ENCODE results near the gene PLAGL1.

The PLAGL1 gene

DNA sequence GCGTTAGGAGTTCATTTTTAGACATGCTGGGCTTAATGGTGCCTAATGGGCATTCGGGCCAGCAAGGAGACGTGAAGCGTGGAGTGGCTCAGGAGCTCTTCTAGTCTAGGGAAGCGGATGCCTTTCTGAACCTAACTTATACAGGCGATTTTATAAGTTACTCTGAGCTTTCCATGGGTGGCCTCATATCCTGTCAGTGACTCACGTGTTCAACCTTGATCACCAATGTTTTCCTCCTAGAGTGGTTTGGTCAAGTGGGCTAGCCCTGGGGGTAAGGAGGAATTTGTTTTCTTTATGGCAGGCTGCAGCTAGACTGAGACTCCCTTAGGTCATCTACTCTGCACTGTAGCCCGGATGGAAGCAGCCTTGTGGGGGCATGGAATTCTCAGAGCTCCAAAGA lies 52.1 kb downstream of the PLAGL1 start:
- H3K27ac ChIP-seq, result no peak overlapping the region
- TF ChIP-seq, protein P1, sequence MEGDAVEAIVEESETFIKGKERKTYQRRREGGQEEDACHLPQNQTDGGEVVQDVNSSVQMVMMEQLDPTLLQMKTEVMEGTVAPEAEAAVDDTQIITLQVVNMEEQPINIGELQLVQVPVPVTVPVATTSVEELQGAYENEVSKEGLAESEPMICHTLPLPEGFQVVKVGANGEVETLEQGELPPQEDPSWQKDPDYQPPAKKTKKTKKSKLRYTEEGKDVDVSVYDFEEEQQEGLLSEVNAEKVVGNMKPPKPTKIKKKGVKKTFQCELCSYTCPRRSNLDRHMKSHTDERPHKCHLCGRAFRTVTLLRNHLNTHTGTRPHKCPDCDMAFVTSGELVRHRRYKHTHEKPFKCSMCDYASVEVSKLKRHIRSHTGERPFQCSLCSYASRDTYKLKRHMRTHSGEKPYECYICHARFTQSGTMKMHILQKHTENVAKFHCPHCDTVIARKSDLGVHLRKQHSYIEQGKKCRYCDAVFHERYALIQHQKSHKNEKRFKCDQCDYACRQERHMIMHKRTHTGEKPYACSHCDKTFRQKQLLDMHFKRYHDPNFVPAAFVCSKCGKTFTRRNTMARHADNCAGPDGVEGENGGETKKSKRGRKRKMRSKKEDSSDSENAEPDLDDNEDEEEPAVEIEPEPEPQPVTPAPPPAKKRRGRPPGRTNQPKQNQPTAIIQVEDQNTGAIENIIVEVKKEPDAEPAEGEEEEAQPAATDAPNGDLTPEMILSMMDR (conservative IDR thresholded peaks at IDR 0.05), result no peak

DNA sequence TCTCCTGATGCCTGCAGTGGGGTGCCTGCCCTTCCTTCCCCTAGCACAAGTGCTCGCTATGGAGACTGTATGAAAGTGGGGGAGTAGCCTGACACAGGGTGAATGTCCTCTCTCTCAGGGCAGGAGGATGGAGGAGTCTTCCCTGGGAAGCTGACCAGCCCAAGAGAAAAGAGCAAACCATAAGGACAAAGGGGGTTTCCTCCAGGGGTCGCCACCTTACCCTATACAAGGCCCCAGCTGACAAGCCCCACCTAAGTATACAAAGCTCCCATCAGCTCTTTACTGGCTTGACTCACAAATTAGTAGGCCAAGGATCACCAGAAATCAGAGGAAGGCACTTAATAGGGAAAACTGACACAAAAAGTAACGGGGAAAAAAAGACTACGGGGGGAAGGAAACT lies 54.1 kb downstream of the PLAGL1 start:
- TF ChIP-seq, protein P1 (conservative IDR thresholded peaks at IDR 0.05), result no peak
- H3K27ac ChIP-seq, result no peak overlapping the region

DNA sequence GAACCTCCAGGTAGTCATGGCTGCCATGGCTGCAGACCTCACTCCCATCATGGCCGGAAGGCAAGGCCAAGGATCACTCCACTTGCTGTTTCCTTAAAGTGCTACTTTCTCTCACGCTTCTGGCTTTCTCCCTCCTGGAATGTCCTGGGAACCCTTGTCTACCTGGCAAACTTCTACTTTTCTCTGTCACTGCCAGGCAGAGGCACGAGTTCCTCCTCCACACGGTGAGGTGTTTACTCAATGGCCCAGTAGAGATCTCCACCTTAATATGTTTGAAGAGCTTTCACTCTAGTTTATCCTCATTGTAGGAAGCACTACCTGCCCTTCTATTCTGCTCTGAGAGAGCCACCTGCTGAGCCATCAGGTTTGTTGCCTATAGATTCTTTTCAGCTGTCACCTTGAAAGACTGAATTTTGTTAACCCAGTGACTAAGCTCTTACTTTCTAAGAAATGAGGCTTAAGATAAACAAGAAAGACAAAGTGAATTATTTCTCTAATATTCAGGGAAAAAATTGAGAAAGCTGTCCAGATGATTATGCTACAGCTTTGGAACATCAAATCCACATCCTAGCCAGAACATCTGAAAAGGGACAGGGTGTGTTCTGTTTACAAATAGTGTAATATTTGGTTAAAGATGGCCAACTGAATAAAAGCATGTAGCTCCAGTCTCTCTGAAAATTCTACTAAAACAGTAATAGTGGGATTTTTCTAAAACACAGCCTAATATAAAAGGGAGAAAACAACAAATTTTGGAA lies 54.9 kb downstream of the PLAGL1 start:
- H3K27ac ChIP-seq, result no peak overlapping the region
- TF ChIP-seq, protein P1 (conservative IDR thresholded peaks at IDR 0.05), result no peak

DNA sequence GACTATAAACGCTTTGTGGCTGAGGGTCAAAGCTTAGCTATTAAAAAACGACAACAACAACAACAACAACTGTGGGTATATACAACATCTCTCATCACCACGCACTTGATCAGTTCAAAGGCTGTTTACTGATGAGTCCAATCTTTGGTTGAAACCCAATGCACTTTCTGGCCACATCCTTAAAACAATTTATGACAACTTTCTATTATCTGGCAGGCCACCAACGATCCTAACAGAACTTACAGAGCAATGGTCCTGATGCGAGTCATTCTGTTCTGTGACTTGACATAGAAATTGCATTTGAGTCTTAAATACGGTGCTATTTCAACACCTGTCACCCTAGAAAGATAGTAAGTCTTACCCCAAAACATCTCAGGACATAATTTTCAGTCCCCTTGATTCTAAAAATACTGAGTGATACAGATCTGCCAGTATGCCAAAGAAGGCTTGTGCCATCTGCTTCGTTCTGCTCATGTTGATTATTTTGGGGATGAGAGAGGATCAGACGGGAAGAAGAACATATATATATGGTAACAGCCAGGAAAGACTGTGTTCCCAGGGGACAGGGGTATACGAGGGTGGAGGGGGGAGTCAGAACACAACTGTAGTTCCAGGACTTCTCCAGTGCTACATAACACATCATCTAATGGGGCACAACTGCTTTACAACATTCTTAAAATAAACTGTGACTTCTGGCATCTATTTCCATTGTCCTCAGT lies 55.8 kb downstream of the PLAGL1 start:
- TF ChIP-seq, protein P1 (conservative IDR thresholded peaks at IDR 0.05), result no peak
- no peak overlapping the region for H3K27ac ChIP-seq

DNA sequence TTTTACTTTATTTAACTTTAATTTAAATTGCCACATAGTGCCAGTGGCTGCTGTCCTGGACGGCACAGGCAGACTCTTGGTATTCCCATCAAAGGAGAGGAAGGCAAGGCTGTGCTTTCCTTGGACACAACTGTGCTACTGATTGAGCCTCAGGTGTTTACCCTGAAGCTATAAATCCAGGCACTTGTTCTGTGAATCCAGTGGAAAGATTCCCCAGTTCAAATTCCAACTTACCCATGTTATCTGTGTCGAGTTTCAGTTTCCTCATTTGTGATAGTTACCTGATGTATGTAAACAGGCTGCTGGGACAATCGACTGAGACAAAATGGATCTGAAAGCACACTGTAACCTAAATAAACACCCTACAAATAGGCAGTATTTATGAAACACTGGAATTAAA lies 57.2 kb downstream of the PLAGL1 start:
- TF ChIP-seq, protein P1 (conservative IDR thresholded peaks at IDR 0.05), result no peak
- no peak overlapping the region for H3K27ac ChIP-seq

DNA sequence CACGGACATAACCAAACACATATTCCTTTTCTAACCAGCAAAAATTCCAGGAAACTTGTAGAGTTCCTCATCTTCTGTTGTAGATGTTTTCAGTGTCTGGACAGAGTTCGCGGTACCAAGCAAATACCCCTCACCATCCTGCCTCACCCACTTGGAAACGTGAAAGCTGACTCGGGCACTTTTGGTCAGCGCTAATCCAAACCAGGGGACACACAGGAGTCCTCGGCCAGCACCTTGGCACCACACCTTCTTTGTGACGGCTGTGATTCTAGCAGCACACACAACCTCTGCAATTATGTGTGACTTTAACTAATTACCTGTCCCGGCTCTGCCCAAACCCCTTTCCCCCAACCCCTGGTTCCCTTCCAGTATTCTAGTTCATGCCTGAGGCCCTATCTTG lies 58.1 kb downstream of the PLAGL1 start:
- TF ChIP-seq, protein P1 (conservative IDR thresholded peaks at IDR 0.05), result no peak
- H3K27ac ChIP-seq, result no peak overlapping the region

DNA sequence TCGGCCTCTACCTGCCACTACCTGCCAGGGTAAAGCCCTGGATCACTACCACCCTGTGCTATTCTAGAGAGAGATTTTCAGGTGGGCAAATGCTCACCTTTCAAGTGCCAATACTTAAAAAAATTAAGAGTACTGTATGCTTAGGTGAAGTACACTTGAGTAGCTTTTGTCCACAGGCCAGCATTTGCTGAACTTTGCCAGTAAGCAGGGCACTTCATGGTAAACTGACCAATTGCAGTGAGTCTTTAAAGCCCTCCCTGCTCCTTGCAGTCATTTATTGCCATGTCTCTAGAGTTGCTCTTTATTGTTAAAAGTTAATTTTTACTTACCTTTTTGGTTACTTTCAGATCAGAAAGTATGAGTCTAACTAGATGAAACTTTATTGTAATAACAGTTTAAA lies 58.5 kb downstream of the PLAGL1 start:
- no peak overlapping the region for H3K27ac ChIP-seq
- TF ChIP-seq, protein P1 (conservative IDR thresholded peaks at IDR 0.05), result no peak
